ENCODE results near the gene TSPAN1.
A peak's percentile ranks its signal among the peaks of the same experiment; 100 is the strongest.
"Not testable (repeated sequence)": the region's sequence is repeated elsewhere in the genome, so short reads cannot be mapped to it uniquely, and the experiment has no call there.

The TSPAN1 gene

DNA sequence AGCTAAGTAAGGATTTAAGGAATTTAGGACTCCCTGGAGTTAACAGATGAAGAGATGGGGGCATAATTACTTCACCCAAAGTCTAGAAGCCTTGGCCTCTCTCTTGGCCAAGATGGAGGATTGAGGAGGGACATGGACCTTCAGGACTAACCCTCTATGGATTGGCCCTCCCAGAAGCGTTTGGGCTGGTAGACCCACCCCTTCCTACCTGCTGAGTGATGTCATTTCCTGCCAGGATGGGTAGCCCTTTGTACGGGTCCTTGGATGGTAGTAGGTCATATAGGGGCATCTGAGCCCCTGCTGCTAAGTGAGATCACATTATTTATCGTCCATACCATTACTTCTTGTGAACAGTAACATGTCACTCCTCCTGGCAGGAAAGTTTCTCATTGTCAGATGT, 45.9 kb downstream of the TSPAN1 start:
- DNase-seq = no peak

DNA sequence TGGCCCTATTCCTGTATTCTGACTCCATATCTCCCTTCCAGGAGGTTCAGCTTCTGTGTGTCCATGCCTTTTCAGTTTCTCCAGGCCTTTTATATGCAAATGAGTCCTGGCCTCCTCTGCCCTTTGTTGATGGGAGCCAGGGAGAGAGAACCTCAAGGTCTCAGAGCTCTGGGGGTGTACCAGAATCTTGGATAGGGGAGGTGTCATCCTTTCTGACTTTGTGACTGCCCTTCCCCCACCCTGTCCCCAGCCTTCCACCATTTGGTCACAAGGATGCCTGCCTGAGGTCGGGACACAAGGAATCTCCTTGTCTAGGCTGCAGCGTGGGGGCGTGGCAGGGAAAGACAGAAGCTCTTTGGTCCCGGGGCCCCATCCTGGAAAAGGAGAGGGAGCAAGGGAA, 46.9 kb downstream of the TSPAN1 start:
- no peak for DNase-seq

DNA sequence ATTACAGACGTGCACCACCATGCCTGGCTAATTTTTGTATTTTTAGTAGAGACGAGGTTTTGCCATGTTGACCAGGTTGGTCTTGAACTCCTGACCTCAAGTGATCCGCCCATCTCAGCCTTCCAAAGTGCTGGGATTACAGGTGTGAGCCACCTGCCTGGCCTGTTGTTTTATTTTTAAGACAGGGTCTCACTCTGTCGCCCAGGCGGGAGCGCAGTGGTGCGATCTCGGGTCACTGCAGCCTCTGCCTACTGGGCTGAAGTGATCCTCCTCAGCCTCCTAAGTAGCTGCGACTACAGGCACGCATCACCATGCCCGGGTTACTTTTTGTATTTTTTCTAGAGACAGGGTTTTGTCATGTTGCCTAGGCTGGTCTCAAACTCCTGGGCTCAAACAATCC, 48.2 kb downstream of the TSPAN1 start:
- DNase-seq = not testable (repeated sequence)

DNA sequence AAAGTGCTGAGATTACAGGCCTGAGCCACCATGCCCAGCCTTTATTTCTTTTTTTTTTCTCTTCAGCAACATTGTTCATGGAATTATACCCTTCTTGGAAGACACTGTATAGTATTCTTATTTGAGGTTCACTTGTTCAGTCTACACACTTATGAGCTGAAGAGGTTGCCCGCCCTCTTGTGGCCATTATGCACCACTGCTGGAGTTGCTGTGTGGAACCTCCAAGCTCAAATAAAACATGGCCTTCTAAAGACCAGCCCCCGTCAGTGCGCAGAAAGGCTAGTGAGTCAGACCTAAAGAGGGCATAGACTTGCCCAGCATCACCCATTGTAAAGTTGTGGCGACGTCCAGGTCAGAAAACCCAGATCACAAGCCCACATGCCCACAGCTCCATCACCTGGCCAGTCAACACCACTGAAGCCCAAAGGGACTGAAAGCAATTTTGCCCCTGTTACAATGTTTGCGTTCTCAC, 48.6 kb downstream of the TSPAN1 start:
- DNase-seq = peak; percentile 16

DNA sequence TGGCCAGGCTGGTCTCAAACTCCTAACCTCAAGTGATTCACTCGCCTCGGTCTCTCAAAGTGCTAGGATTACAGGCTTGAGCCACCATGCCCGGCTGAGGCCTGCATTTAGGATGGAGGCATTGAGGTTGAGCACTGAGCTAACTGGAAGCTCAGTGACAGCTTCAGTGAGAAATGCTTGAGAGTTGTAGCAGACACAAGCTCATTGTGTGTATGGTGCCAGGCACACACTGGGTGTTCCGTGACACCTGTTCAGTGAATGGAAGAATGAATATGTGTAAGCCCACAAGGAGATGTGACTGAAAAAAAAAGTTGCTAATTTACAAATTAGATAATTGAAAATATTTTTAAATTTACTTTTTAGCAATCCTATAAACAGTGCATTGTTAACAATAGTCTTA, 50.1 kb downstream of the TSPAN1 start:
- no peak for DNase-seq

DNA sequence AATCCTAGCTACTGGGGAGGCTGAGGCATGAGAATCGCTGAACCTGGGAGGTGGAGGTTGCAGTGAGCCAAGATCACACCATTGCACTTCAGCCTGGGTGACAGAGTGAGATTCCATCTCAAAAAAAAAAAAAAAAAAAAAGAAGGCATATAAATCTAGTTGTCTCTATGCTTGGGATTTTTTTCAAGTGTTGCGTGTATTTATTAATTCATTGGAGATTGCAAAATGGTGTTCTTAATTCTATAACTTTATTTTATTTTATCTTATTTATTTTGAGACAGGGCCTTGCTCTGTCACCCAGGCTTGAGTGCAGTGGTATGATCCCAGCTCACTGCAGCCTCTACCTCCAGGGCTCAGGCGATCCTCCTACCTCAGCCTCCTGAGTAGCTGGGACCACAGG, 56.3 kb downstream of the TSPAN1 start:
- DNase-seq = not testable (repeated sequence)
